Measurements from ENCODE around the gene PHLDB3.

GRCh38 chr19:43480574-43480973, 24.0 kb downstream of the PHLDB3 start:
- TF ChIP-seq CTCF (conservative IDR thresholded peaks at IDR 0.05; ENCODE audit: low read depth, low read length) (no peak), EZH2 (IDR thresholded peaks at IDR 0.05; ENCODE audit: borderline replicate concordance, low read depth, low read length, poor library complexity, severe bottlenecking) (no peak)

Measured in A673 (cell line).